CD4-positive, alpha-beta T cell treated with Interleukin-12 subunit alpha and Interleukin-12 subunit beta, for 1 hour (primary cell): ENCODE data around the gene P2RY6.

Experiments
- DNase-seq: peaks from one replicate; pipeline ENCODE4 v3.0.0-alpha.2; 2020

P2RY6 gene

DNA sequence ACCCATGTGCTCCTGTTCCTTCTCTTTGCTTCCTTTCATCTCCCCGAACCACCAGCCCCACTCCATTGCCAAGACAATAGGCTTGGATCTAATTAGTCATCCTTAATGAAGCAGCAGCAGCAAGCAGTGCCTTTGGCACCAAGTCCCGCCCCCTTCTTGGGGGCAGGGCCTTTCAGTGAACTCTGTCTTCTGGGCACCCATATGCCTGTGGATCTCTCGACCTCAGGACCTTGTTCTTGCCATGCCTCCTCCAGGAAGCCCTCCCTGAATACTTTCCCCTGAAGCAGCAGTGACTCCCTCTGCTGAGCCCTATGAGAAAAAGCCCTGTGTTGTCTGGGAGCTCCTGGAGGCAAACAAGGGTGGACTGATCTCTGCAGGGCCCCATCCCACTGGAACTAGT is 68.0 kb downstream of the P2RY6 start:
- DNase-seq: no peak

DNA sequence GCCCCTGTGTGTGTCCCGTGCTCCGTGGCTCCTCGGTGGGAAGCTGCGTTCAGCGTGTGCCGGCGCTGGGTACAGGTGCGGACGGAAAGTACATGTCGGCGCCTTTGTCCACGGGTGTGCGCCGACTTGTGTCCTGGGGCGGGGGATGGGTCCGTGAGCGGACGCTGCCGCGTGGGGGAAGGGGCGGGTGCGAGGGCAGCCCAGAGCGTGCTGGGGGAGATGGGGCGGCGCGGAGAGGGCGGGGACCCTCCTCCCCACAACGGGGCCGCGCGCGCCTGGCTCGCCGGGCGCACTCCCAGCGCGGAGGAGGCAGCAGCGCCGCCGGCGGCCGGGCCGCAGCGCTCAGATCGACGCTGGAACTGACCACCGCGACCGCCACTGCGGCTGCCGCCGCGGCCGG is 70.5 kb downstream of the P2RY6 start:
- no peak for DNase-seq

DNA sequence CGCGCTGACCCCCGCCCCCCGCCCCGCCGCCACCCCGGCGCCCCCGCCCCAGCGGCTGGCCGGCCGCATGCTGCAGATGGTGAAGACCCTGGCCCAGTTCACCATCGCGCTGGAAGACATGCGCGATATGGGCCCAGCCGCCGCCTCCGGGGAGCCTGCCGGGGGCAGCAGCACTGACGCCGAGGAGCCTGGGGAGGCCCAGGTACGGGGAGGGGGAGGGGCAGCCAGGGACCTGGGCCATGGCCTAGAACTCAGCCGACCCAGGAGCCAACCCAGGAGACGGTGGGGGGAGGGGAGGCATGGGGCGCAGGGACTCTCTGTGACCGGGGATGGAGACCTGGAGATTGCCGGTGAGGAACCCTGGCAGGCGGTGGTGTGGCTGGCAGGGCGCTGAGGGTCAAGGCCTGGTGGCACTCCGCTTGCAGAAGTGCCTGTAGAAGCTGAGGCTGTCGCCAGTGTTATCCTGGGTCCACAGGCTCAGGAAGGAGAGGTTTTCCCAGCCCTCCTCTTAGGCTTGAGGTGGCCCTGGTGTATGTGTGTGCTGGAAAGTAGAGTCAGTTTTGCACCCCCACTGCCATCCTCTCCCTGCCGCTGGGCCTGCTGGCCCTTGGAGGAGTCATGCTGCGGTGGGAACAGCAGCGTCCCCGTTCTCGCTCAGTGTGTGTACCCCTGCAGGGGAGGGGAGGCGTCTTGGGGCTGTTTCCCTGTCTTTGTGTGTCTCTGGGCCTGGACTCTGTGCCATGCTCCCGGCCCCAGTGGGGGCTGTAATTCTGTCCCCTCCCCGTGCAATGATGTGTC is 71.1 kb downstream of the P2RY6 start:
- no peak for DNase-seq

DNA sequence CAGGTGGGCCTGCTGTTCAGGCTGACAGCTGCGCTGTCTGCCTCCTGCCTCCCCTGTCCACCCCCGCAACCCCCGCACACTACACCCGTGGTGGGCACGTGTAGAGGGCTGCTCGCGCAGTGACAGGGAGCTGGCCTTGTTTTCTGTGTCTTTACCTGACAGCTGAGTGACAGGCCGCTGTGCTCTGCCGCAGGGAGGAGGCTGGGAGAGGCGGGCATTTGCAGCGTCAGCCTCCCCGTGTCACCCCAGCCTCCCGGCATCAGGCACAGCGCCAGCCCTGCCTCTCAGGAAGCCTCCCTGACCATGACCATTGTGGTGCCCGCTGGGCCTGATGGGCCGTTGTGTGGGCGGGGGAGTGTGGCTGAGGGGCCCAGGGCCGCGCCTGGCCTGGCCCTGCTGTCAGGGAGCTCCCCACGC is 72.1 kb downstream of the P2RY6 start:
- DNase-seq: no peak

DNA sequence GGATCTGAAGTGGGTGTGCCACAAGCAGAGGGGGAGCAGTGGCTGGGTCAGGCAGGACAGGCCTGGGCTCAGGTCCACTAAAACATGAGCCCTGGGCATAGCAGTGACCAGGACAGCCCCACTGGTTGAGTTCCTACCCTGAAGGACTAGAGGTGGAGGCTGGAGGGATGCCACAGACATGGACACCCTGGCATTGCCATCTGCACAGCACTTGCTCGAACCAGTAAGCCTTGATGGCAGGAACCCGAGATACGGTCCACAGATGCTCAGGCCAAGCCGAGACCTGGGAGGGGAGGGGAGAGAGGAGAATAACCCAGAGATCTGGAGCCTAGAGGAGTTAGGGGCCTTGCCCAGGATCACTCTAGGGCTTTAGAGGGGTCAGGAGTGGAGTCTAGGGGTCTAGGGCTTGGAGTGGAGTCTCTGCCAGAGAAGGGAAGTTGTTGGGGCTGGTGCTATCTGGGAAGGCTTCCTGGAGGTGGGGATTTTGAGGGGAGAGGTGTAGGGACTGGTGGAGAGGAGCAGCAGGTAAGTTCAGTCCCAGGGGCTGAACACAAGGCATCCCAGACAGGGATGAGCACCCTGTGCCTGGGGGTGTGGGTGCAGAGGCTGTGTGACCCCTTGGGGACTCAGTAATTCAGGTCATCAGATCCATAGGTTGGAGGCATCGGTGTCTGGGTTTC is 73.5 kb downstream of the P2RY6 start:
- no peak for DNase-seq

DNA sequence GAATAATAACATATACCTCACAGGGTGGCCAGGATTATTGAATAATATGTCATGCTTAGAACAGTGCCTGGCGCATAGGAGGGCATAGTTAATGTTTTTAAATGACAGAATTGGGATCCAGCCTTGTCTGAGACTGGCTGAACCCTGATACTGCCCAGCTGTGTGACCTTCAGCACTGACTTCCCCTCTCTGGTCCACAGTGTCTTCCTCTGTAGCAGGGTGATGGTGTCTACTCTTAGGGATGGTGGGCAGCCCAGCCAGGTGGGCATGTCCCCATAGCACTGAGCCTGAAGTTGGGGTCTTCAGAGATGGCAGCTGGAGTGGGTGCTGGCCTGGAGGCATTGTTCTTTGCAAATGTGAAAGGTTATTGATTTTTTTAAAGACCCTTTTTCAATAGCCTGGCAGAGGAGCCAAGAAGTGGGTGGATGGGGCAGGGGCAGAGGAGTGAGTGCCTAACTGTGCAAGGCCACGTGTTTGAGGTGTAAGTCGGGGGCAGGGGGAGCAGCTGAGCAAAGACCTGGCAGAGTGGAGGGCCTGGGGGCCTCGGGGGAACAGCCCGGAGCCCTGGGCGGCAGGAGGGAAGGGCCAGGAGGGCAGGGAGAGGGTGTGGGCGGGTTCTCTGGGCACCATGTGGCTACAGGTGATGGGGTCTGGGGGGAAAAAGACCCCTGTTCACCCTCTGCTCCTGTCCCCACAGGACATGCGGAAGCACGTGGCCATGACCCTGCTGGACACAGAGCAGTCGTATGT is 74.2 kb downstream of the P2RY6 start:
- no peak for DNase-seq

DNA sequence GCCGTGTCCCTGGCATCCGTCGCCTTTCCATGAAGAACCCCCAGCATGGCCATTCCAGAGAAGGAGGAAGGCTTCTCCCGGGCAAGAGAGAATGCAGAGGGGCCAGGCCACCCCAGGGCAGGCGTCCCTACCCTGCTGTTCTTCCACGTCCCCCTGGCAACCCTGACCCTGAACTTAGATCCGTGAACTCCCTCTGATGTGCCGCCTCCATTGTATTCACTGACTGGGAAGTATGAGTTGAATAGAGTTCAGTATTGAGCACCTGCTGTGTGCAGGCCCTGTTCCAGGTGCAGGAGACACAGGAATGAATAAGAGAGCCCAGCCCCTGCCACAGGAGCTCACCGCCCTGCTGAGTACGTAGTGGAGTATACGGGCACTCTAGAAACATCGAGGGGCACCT is 74.9 kb downstream of the P2RY6 start:
- DNase-seq: no peak
